Thyroid gland (tissue), 4 donors: ENCODE measurements around the gene SLC9A5. TPM values are rescaled to one million over a fixed set of nuclear protein-coding genes. Genes with fewer than 3 reads are reported as not detected.

Experiments
- DNase-seq, 2 donors: peaks; one replicate each; pipeline ENCODE4 v3.0.0-alpha.2; 2019
- H3K27ac ChIP-seq, 3 donors: fragments of 200-600 bp; sonication (generic); 1 replicate in 2 of 3; 2 replicates in 1 of 3; pipeline ENCODE4 v1.5.1; 2016 to 2019; ENCODE audit warnings: mild to moderate bottlenecking in 1 of 3, moderate library complexity in 1 of 3
- H3K27me3 ChIP-seq: fragments of 200-600 bp; sonication (generic); one replicate; pipeline ENCODE4 v1.5.1; 2019
- H3K36me3 ChIP-seq, 2 donors: fragments of 200-600 bp; sonication (generic); one replicate each; pipeline ENCODE4 v1.5.1; 2016 to 2019
- H3K4me1 ChIP-seq, 2 donors: fragments of 200-600 bp; sonication (generic); one replicate each; pipeline ENCODE4 v1.5.1; 2017 to 2019
- H3K4me3 ChIP-seq, 3 donors: fragments of 200-600 bp; sonication (generic); replicated peaks in 1 of 3; 1 replicate in 2 of 3; 2 replicates in 1 of 3; pipeline ENCODE4 v1.5.1; 2016; ENCODE audit warnings: mild to moderate bottlenecking in 1 of 3
- H3K9me3 ChIP-seq: fragments of 200-600 bp; sonication (generic); one replicate; pipeline ENCODE4 v1.5.1; 2017
- CTCF ChIP-seq, 6 experiments: fragments of 200-600 bp in 3 of 6; fragments of 450-650 bp in 3 of 6; sonication (generic) in 3 of 6; IDR thresholded peaks; one replicate each; pipeline ENCODE4 v1.5.1; 2016 to 2019; ENCODE audit warnings: antibody characterized with exemption in 6 of 6, mild to moderate bottlenecking in 2 of 6, inconsistent platforms in 1 of 6, moderate library complexity in 1 of 6
- POLR2A ChIP-seq, 2 donors: fragments of 450-650 bp; IDR thresholded peaks; one replicate each; pipeline ENCODE4 v1.6.1; 2017; ENCODE audit warnings: antibody characterized with exemption in 2 of 2, mild to moderate bottlenecking in 2 of 2, moderate library complexity in 1 of 2
- WGBS, 2 donors: methylation state at CpG; one replicate each; pipeline ENCODE4 v1.1.5; 2017; 5-methylcytosine and 5-hydroxymethylcytosine counted together
- intact Hi-C: fragments of 100-400 bp; cut with DNase I; formaldehyde crosslinking; loops from one replicate; pipeline ENCODE4 v1.15.1; 2023
- total RNA-seq, 4 donors: library from RNA; depleted of rRNA; stranded (reverse); fragments of >200 nt; gene quantifications; one replicate each; pipeline ENCODE4 v1.2.3, GENCODE V29; 2016

Gene SLC9A5
- total RNA-seq, 4 donors from 2014 or later, result 0.56 to 3.0 (median 1.1) TPM

- intact Hi-C loops, result no loop called here
- no peaks in the 10 kb centered on the region for H3K36me3 ChIP-seq
- H3K9me3 ChIP-seq, result no peaks in the 10 kb centered on the region
- H3K4me1 ChIP-seq, result peaks cover 5 to 8% of the 10 kb centered on the region in 2 donors
- H3K4me3 ChIP-seq, result no peak overlapping the region
- WGBS, 2 donors, result 95 to 96% methylated on average over 17 to 18 of the region's 28 CpGs
- TF ChIP-seq CTCF (IDR thresholded peaks at IDR 0.05) (no peak), POLR2A (IDR thresholded peaks at IDR 0.05) (no peak)
- H3K27me3 ChIP-seq, result no peaks in the 10 kb centered on the region
- no peak for DNase-seq
- no peak overlapping the region for H3K27ac ChIP-seq
Observed at GRCh38 chr16:67286441-67287235, 37.9 kb downstream of the SLC9A5 start.

- H3K36me3 ChIP-seq, result no peaks in the 10 kb centered on the region
- intact Hi-C loops, result no loop called here
- H3K4me3 ChIP-seq, result no peak overlapping the region
- WGBS, 2 donors, result 97% methylated on average over 13 to 14 of the region's 14 CpGs
- TF ChIP-seq POLR2A (IDR thresholded peaks at IDR 0.05) (no peak), CTCF (IDR thresholded peaks at IDR 0.05) (no peak)
- H3K27ac ChIP-seq, result no peak overlapping the region
- no peaks in the 10 kb centered on the region for H3K27me3 ChIP-seq
- no peaks in the 10 kb centered on the region for H3K9me3 ChIP-seq
- peaks cover 5 to 8% of the 10 kb centered on the region in 2 donors for H3K4me1 ChIP-seq
- DNase-seq, result no peak
Observed at GRCh38 chr16:67287960-67288359, 39.2 kb downstream of the SLC9A5 start.

- H3K4me1 ChIP-seq, result peaks cover 3 to 18% of the 10 kb centered on the region in 2 donors
- no peak for DNase-seq
- WGBS, 2 donors, result 71 to 84% methylated on average over 5 to 7 of the region's 7 CpGs
- no peaks in the 10 kb centered on the region for H3K36me3 ChIP-seq
- H3K4me3 ChIP-seq, result no peak overlapping the region
- no peaks in the 10 kb centered on the region for H3K27me3 ChIP-seq
- no peaks in the 10 kb centered on the region for H3K9me3 ChIP-seq
- no peak for TF ChIP-seq POLR2A (IDR thresholded peaks at IDR 0.05)
- no peak for TF ChIP-seq CTCF (IDR thresholded peaks at IDR 0.05)
- H3K27ac ChIP-seq, result no peak overlapping the region
- intact Hi-C loops, result no loop called here
Observed at GRCh38 chr16:67291461-67291860, 42.7 kb downstream of the SLC9A5 start.

- no peak overlapping the region for H3K27ac ChIP-seq
- 80 to 86% methylated on average over 4 of the region's 4 CpGs for WGBS, 2 donors
- DNase-seq, result no peak
Observed at GRCh38 chr16:67294171-67294757, 45.5 kb downstream of the SLC9A5 start.

More at GRCh38 chr16:67294171-67294757, 45.5 kb downstream of the SLC9A5 start:
- Histone ChIP-seq H3K36me3 (no peaks in the 10 kb centered on the region), H3K9me3 (no peaks in the 10 kb centered on the region), H3K4me1 (peaks cover 3 to 19% of the 10 kb centered on the region in 2 donors), H3K4me3 (no peak overlapping the region), H3K27me3 (no peaks in the 10 kb centered on the region)
- TF ChIP-seq POLR2A (IDR thresholded peaks at IDR 0.05) (no peak), CTCF (IDR thresholded peaks at IDR 0.05) (no peak)
- intact Hi-C loops, result no loop called here
